HCT116 (cell line): ENCODE data around the gene TECPR1.

Experiments used
- CEBPB ChIP-seq: IDR thresholded peaks from 2 replicates; pipeline ENCODE4 v1.6.1; 2012; ENCODE audit warnings: low read depth
- ELF1 ChIP-seq: IDR thresholded peaks from 2 replicates; pipeline ENCODE4 v1.6.1; 2012; ENCODE audit warnings: low read depth, borderline replicate concordance
- EZH2 ChIP-seq: fragments of 200-600 bp; sonication (generic); IDR thresholded peaks from 2 replicates; pipeline ENCODE4 v1.6.1; 2017; ENCODE audit warnings: antibody characterized with exemption, mixed run types
- EZH2phosphoT487 ChIP-seq: fragments of 200-600 bp; IDR thresholded peaks from 2 replicates; pipeline ENCODE4 v1.6.1; 2018; ENCODE audit warnings: antibody characterized with exemption, borderline replicate concordance
- FOSL1 ChIP-seq: IDR thresholded peaks from 2 replicates; pipeline ENCODE4 v1.6.1; 2012; ENCODE audit warnings: low read depth
- JUND ChIP-seq: IDR thresholded peaks from 2 replicates; pipeline ENCODE4 v1.6.1; 2012
- POLR2A ChIP-seq: IDR thresholded peaks from 2 replicates; pipeline ENCODE4 v1.7.0; 2011; ENCODE audit warnings: borderline replicate concordance; ENCODE audit not compliant: insufficient read depth, insufficient read length; ENCODE audit errors: extremely low read depth
- SIN3A ChIP-seq: IDR thresholded peaks from 2 replicates; pipeline ENCODE4 v1.6.1; 2012; ENCODE audit warnings: low read depth
- SRF ChIP-seq: IDR thresholded peaks from 2 replicates; pipeline ENCODE4 v1.6.1; 2012; ENCODE audit warnings: low read depth
- YY1 ChIP-seq: IDR thresholded peaks from 2 replicates; pipeline ENCODE4 v1.6.1; 2011; ENCODE audit warnings: low read length, low read depth, moderate library complexity, mild to moderate bottlenecking; ENCODE audit not compliant: insufficient replicate concordance; ENCODE audit errors: extremely low read depth
- TF ChIP-seq, protein P1 (sequence below), 3 experiments: fragments of 200-600 bp in 1 of 3; sonication (generic) in 1 of 3; IDR thresholded peaks in 2 of 3; conservative IDR thresholded peaks in 1 of 3; 2 replicates each; pipeline ENCODE4 v1.5.1; 2012 to 2017; ENCODE audit warnings: low read depth in 2 of 3, low read length in 2 of 3, antibody characterized with exemption in 1 of 3, borderline replicate concordance in 1 of 3, control low read depth in 1 of 3, mild to moderate bottlenecking in 1 of 3, mixed read lengths in 1 of 3, mixed run types in 1 of 3, moderate library complexity in 1 of 3; ENCODE audit not compliant: insufficient read depth in 1 of 3
- TF ChIP-seq, protein P2 (sequence below): IDR thresholded peaks from 2 replicates; pipeline ENCODE4 v1.6.1; 2012; ENCODE audit warnings: low read depth
- TF ChIP-seq, protein P3 (sequence below): IDR thresholded peaks from 2 replicates; pipeline ENCODE4 v1.6.1; 2011; ENCODE audit warnings: mild to moderate bottlenecking, low read length, moderate library complexity; ENCODE audit not compliant: insufficient replicate concordance; ENCODE audit errors: extremely low read depth

DNA sequence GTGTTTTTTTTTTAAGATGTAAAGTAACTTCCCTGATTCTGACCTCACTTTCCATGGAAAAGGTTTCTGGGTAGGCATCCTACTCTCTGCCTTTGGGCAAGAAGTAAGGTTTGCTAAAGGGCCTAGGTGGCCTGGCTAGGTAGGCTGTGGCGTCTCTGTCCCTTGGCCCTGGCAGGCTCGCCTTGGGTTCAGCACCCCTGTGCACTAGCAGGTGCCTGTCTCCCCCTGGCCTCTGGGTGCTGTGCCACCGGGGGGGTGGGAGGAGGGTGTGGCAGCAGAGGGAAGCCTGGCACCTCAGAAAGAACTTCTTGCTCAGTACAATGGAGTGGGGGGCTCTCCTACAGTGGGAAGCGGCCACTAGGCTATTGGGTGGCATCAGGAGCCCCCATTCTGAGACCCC, 14.0 kb downstream of the TECPR1 start:
- no peak for TF ChIP-seq POLR2A
- TF ChIP-seq EZH2, result no peak
- TF ChIP-seq CEBPB, result no peak
- no peak for TF ChIP-seq JUND
- TF ChIP-seq, protein P1, sequence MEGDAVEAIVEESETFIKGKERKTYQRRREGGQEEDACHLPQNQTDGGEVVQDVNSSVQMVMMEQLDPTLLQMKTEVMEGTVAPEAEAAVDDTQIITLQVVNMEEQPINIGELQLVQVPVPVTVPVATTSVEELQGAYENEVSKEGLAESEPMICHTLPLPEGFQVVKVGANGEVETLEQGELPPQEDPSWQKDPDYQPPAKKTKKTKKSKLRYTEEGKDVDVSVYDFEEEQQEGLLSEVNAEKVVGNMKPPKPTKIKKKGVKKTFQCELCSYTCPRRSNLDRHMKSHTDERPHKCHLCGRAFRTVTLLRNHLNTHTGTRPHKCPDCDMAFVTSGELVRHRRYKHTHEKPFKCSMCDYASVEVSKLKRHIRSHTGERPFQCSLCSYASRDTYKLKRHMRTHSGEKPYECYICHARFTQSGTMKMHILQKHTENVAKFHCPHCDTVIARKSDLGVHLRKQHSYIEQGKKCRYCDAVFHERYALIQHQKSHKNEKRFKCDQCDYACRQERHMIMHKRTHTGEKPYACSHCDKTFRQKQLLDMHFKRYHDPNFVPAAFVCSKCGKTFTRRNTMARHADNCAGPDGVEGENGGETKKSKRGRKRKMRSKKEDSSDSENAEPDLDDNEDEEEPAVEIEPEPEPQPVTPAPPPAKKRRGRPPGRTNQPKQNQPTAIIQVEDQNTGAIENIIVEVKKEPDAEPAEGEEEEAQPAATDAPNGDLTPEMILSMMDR (IDR thresholded peaks at IDR 0.05 in 2 of 3, conservative IDR thresholded peaks at IDR 0.05 in 1 of 3; ENCODE audit: borderline replicate concordance in 1 of 3, insufficient read depth in 1 of 3, low read depth in 2 of 3, low read length in 2 of 3), result no peak
- TF ChIP-seq, protein P2, sequence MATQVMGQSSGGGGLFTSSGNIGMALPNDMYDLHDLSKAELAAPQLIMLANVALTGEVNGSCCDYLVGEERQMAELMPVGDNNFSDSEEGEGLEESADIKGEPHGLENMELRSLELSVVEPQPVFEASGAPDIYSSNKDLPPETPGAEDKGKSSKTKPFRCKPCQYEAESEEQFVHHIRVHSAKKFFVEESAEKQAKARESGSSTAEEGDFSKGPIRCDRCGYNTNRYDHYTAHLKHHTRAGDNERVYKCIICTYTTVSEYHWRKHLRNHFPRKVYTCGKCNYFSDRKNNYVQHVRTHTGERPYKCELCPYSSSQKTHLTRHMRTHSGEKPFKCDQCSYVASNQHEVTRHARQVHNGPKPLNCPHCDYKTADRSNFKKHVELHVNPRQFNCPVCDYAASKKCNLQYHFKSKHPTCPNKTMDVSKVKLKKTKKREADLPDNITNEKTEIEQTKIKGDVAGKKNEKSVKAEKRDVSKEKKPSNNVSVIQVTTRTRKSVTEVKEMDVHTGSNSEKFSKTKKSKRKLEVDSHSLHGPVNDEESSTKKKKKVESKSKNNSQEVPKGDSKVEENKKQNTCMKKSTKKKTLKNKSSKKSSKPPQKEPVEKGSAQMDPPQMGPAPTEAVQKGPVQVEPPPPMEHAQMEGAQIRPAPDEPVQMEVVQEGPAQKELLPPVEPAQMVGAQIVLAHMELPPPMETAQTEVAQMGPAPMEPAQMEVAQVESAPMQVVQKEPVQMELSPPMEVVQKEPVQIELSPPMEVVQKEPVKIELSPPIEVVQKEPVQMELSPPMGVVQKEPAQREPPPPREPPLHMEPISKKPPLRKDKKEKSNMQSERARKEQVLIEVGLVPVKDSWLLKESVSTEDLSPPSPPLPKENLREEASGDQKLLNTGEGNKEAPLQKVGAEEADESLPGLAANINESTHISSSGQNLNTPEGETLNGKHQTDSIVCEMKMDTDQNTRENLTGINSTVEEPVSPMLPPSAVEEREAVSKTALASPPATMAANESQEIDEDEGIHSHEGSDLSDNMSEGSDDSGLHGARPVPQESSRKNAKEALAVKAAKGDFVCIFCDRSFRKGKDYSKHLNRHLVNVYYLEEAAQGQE, result no peak
- TF ChIP-seq YY1, result no peak
- TF ChIP-seq SIN3A, result no peak
- no peak for TF ChIP-seq ELF1
- no peak for TF ChIP-seq EZH2phosphoT487
- no peak for TF ChIP-seq SRF
- TF ChIP-seq, protein P3, sequence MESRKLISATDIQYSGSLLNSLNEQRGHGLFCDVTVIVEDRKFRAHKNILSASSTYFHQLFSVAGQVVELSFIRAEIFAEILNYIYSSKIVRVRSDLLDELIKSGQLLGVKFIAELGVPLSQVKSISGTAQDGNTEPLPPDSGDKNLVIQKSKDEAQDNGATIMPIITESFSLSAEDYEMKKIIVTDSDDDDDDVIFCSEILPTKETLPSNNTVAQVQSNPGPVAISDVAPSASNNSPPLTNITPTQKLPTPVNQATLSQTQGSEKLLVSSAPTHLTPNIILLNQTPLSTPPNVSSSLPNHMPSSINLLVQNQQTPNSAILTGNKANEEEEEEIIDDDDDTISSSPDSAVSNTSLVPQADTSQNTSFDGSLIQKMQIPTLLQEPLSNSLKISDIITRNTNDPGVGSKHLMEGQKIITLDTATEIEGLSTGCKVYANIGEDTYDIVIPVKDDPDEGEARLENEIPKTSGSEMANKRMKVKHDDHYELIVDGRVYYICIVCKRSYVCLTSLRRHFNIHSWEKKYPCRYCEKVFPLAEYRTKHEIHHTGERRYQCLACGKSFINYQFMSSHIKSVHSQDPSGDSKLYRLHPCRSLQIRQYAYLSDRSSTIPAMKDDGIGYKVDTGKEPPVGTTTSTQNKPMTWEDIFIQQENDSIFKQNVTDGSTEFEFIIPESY, result no peak
- no peak for TF ChIP-seq FOSL1
